Caco-2 (cell line): Measurements from ENCODE around the gene ALDH3B2. TPM values are rescaled to one million over a fixed set of nuclear protein-coding genes. Genes with fewer than 3 reads are reported as not detected.

Experiments used
- BruUV-seq: library from RNA; stranded (reverse); fragments of 400-500 nt; replicated peaks from 2 replicates; lab custom pipeline; 2021; lab: Mats Ljungman, UMichigan
- CTCF ChIA-PET: fragments of 300-600 bp; sonication (Branson Sonifier 250); formaldehyde crosslinking; loops from one replicate; lab custom pipeline; 2022; ENCODE audit warnings: antibody characterized with exemption; lab: Charles Lee
- POLR2A ChIA-PET: fragments of 300-600 bp; sonication (Branson Sonifier 250); formaldehyde crosslinking; loops from one replicate; lab custom pipeline; 2022; ENCODE audit warnings: antibody characterized with exemption; lab: Charles Lee
- DNase-seq, 2 experiments: peaks; one replicate each; pipeline versions ENCODE4 v3.0.0 to v3.0.0-alpha.2; 2020 to 2022
- H3K27me3 ChIP-seq: replicated peaks from 2 replicates; pipeline ENCODE4 v1.6.0; 2011; ENCODE audit warnings: low read length; ENCODE audit not compliant: control insufficient read depth, insufficient read depth
- H3K36me3 ChIP-seq: 2 replicates; pipeline ENCODE4 v1.5.1; 2011; ENCODE audit warnings: low read length; ENCODE audit not compliant: control insufficient read depth, insufficient read depth
- H3K4me1 ChIP-seq: fragments of 250-450 bp; sonication (Bioruptor Pico); 2 replicates; pipeline ENCODE4 v1.5.1; 2020; ENCODE audit warnings: mild to moderate bottlenecking
- H3K4me3 ChIP-seq: 2 replicates; pipeline ENCODE4 v1.5.1; 2011; ENCODE audit warnings: low read depth, mild to moderate bottlenecking, control low read depth, low read length
- H3K9me3 ChIP-seq: fragments of 250-450 bp; sonication (Bioruptor Pico); 2 replicates; pipeline ENCODE4 v1.5.1; 2020; ENCODE audit warnings: mild to moderate bottlenecking, moderate library complexity
- H3K27ac Mint-ChIP-seq: one replicate; pipeline ENCODE4 v1.8.0; 2022; ENCODE audit warnings: mixed read lengths; ENCODE audit not compliant: unreplicated experiment
- H3K27me3 Mint-ChIP-seq: one replicate; pipeline ENCODE4 v1.8.0; 2022; ENCODE audit warnings: mixed read lengths; ENCODE audit not compliant: insufficient read depth, unreplicated experiment
- H3K36me3 Mint-ChIP-seq: one replicate; pipeline ENCODE4 v1.8.0; 2022; ENCODE audit warnings: mild to moderate bottlenecking, mixed read lengths; ENCODE audit not compliant: insufficient read depth, unreplicated experiment
- H3K4me1 Mint-ChIP-seq: one replicate; pipeline ENCODE4 v1.8.0; 2022; ENCODE audit warnings: low read depth, mixed read lengths; ENCODE audit not compliant: unreplicated experiment
- H3K4me3 Mint-ChIP-seq: one replicate; pipeline ENCODE4 v1.8.0; 2022; ENCODE audit warnings: mild to moderate bottlenecking, moderate library complexity, mixed read lengths; ENCODE audit not compliant: unreplicated experiment
- H3K9me3 Mint-ChIP-seq: one replicate; pipeline ENCODE4 v1.8.0; 2022; ENCODE audit warnings: mixed read lengths; ENCODE audit not compliant: unreplicated experiment
- CTCF ChIP-seq, 2 experiments: fragments of 200-600 bp in 1 of 2; IDR thresholded peaks; 1 replicate in 1 of 2; 2 replicates in 1 of 2; pipeline versions ENCODE4 v1.5.1 to v1.8.0; 2011 to 2022; ENCODE audit warnings: antibody characterized with exemption in 1 of 2, control low read depth in 1 of 2, inconsistent platforms in 1 of 2, low read depth in 1 of 2, low read length in 1 of 2, mild to moderate bottlenecking in 1 of 2, moderate library complexity in 1 of 2; ENCODE audit not compliant: insufficient read depth in 1 of 2, severe bottlenecking in 1 of 2, unreplicated experiment in 1 of 2
- intact Hi-C: fragments of 100-400 bp; cut with micrococcal nuclease; formaldehyde crosslinking; loops from one replicate; pipeline ENCODE4 v1.10.0; 2022; ENCODE audit not compliant: unreplicated experiment
- total RNA-seq: library from RNA; stranded (reverse); gene quantifications from 2 replicates; pipeline ENCODE4 v1.2.3, GENCODE V29; 2022

Gene ALDH3B2
- total RNA-seq, 1 experiment from 2014 or later, result 0.54 TPM

GRCh38 chr11:67617243-67617953 is 57.0 kb downstream of the ALDH3B2 start:
- no peaks in the 10 kb centered on the region for H3K27me3 Mint-ChIP-seq
- H3K9me3 ChIP-seq, result no peaks in the 10 kb centered on the region
- CTCF ChIA-PET, result interaction anchor here (0.6 to 2.1 kb wide), 5 partner anchors 12 to 174 kb away, joined by 3 to 6 read pairs (median 3); partner anchors contain the start of genes CORO1B, GSTP1 and NUDT8
- H3K9me3 Mint-ChIP-seq, result no peaks in the 10 kb centered on the region
- H3K36me3 Mint-ChIP-seq, result peaks cover 10% of the 10 kb centered on the region
- no peaks in the 10 kb centered on the region for H3K4me1 ChIP-seq
- POLR2A ChIA-PET, result no interaction called here
- no TSS peak for BruUV-seq
- intact Hi-C loops, result no loop called here
- H3K27me3 ChIP-seq, result no peaks in the 10 kb centered on the region
- no peak for TF ChIP-seq CTCF (IDR thresholded peaks at IDR 0.05; ENCODE audit: insufficient read depth in 1 of 2, low read depth in 1 of 2, low read length in 1 of 2, severe bottlenecking in 1 of 2, unreplicated experiment in 1 of 2)
- 0 out of 2 replicates have a peak, but pooled peaks cover 3% of the 10 kb centered on the region for H3K36me3 ChIP-seq
- no peak overlapping the region for H3K4me3 ChIP-seq
- no peak overlapping the region for H3K27ac Mint-ChIP-seq
- peak in 1 of 2 experiments; percentile 14 for DNase-seq
- peaks cover 6% of the 10 kb centered on the region for H3K4me1 Mint-ChIP-seq
- H3K4me3 Mint-ChIP-seq, result no peak overlapping the region

GRCh38 chr11:67616431-67617242 is 57.8 kb downstream of the ALDH3B2 start:
- Mint-ChIP-seq H3K27me3 (no peaks in the 10 kb centered on the region), H3K36me3 (peaks cover 12% of the 10 kb centered on the region), H3K4me3 (no peak overlapping the region), H3K4me1 (peaks cover 6% of the 10 kb centered on the region), H3K27ac (no peak overlapping the region), H3K9me3 (no peaks in the 10 kb centered on the region)
- POLR2A ChIA-PET, result no interaction called here
- no peak for TF ChIP-seq CTCF (IDR thresholded peaks at IDR 0.05; ENCODE audit: insufficient read depth in 1 of 2, low read depth in 1 of 2, low read length in 1 of 2, severe bottlenecking in 1 of 2, unreplicated experiment in 1 of 2)
- no TSS peak for BruUV-seq
- Histone ChIP-seq H3K36me3 (0 out of 2 replicates have a peak, but pooled peaks cover 3% of the 10 kb centered on the region), H3K9me3 (no peaks in the 10 kb centered on the region), H3K4me3 (no peak overlapping the region), H3K27me3 (no peaks in the 10 kb centered on the region), H3K4me1 (no peaks in the 10 kb centered on the region)
- DNase-seq, result peak in 1 of 2 experiments; percentile 44
- CTCF ChIA-PET, result interaction anchor here (0.6 to 2.1 kb wide), 5 partner anchors 13 to 173 kb away, joined by 3 to 6 read pairs (median 4); partner anchors contain the start of genes CORO1B, GSTP1 and NUDT8
- intact Hi-C loops, result no loop called here
